ENCODE data around the gene RADIL. TPM values are rescaled to one million over a fixed set of nuclear protein-coding genes. Genes with fewer than 3 reads are reported as not detected.

Gene RADIL
- total and polyA plus RNA-seq, 2 of the 13 experiments (the other 11 are each of a cell fraction or from before 2014, with no cell fraction given), result 0.05 to 0.09 TPM

GRCh38 chr7:4764402-4765007 lies 119.0 kb downstream of the RADIL start:
- WGBS (ENCODE audit: low lambda C conversion rate), result 96% methylated on average over 23 of the region's 35 CpGs
- intact Hi-C loops (cut with micrococcal nuclease; ENCODE audit: unreplicated experiment) (no loop called here), in situ Hi-C loops (cut with HindIII; ENCODE audit: extremely low pct_ligation_motif_present, low pct_unique_long_range_greater_than_20kb) (loop anchor here (25.0 kb wide), 1 partner anchor 152 kb away; no protein-coding TSS in a partner anchor)
- ATAC-seq, result no peak
- H3K9me3 ChIP-seq (ENCODE audit: low read length), result no peaks in the 10 kb centered on the region
- no peaks in the 10 kb centered on the region for H4K20me1 ChIP-seq (ENCODE audit: insufficient read depth, low read length)
- no peak for FAIRE-seq
- H3K27ac ChIP-seq (ENCODE audit: extremely low read length, insufficient read depth, low read length), result no peak overlapping the region
- no peak overlapping the region for H2AFZ ChIP-seq (ENCODE audit: low read length)
- no peak overlapping the region for H3K4me3 ChIP-seq (replicated peaks in 1 of 3; ENCODE audit: insufficient read depth in 1 of 3, low read depth in 2 of 3, low read length in 3 of 3)
- ChIA-PET POLR2A (no interaction called here), CTCF (ENCODE audit: low intra/inter-chr PET ratio, low total read pairs) (no interaction called here)
- no peaks in the 10 kb centered on the region for H3K27me3 ChIP-seq (ENCODE audit: control insufficient read depth in 1 of 2, insufficient read depth in 2 of 2, low read length in 2 of 2)
- no peak overlapping the region for H3K4me2 ChIP-seq (ENCODE audit: low read depth, low read length)
- TF ChIP-seq ZNF687 (CRISPR knock-in tag; IDR thresholded peaks at IDR 0.05) (0 out of 2 replicates have a peak, but pooled peaks have one; percentile 5), ZNF781 (CRISPR knock-in tag; IDR thresholded peaks at IDR 0.05; ENCODE audit: borderline replicate concordance, not compliant biosample characterization) (no peak), ZBTB33 (CRISPR knock-in tag; IDR thresholded peaks at IDR 0.05) (0 out of 2 replicates have a peak, but pooled peaks have one; percentile 10)
- H3K9ac ChIP-seq (ENCODE audit: insufficient read depth, low read depth, low read length), result no peak overlapping the region
- H3K4me1 ChIP-seq (ENCODE audit: insufficient read depth, low read length), result no peaks in the 10 kb centered on the region
- H3K36me3 ChIP-seq (replicated peaks in 1 of 2; ENCODE audit: control insufficient read depth in 1 of 2, insufficient read depth in 2 of 2, low read length in 2 of 2), result peaks cover 10 to 42% of the 10 kb centered on the region in 2 experiments
- BruUV-seq (replicated peaks), result TSS peak; percentile 14
- DNase-seq (ENCODE audit: low spot score), result no peak
- H3K79me2 ChIP-seq (ENCODE audit: insufficient read depth, low read length), result no peaks in the 10 kb centered on the region
